Measurements from ENCODE around the gene FTH1. TPM values are rescaled to one million over a fixed set of nuclear protein-coding genes. Genes with fewer than 3 reads are reported as not detected.
A peak's percentile ranks its signal among the peaks of the same experiment; 100 is the strongest.
"Not testable (repeated sequence)": the region's sequence is repeated elsewhere in the genome, so short reads cannot be mapped to it uniquely, and the experiment has no call there.

The FTH1 gene
- total RNA-seq, 1 donor, result 1,270 TPM

DNA sequence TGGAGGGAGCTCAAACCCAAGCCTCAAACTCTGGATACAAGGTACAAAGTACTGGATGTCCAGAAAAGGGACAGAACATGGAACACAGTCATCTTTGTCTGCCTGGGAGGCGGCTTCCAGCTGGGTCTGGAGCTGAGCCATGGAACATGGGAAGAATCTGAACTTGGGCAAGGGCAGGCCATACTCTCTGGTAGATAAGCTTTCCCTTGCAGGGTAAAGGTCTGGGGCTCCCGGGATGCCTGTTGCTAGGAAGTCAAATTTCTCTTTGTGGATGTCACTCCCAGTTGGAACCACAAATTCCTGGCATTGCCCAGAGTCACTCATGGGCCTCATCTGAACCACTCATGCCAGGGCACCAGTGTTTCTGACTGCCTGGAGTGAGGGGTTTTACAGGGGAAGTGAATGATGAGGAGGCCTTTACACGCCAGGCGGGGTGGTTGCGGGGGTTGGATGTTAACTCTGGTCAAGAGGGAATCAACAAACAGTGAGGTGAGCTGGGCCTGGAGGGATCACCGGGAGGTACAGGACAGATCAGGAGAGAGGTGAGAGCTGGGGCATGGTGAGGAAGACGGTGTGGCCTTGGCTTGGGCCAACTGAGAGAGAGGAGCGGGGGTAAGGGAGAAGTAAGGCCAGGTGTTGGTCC is 5.7 kb downstream of the FTH1 start:
- peaks cover 78% of the 10 kb centered on the region for H3K4me1 ChIP-seq (ENCODE audit: insufficient read depth, low read length)
- H3K27me3 ChIP-seq (ENCODE audit: insufficient read depth, low read length), result no peaks in the 10 kb centered on the region
- H3K4me3 ChIP-seq (ENCODE audit: low read length), result no peak overlapping the region
- no peaks in the 10 kb centered on the region for H3K9me3 ChIP-seq (ENCODE audit: low read depth, low read length)

GRCh38 chr11:61960532-61960931 is 6.9 kb downstream of the FTH1 start:
- H3K27me3 ChIP-seq (ENCODE audit: insufficient read depth, low read length), result no peaks in the 10 kb centered on the region
- H3K4me1 ChIP-seq (ENCODE audit: insufficient read depth, low read length), result peaks cover 85% of the 10 kb centered on the region
- no peak overlapping the region for H3K4me3 ChIP-seq (ENCODE audit: low read length)
- no peaks in the 10 kb centered on the region for H3K9me3 ChIP-seq (ENCODE audit: low read depth, low read length)

DNA sequence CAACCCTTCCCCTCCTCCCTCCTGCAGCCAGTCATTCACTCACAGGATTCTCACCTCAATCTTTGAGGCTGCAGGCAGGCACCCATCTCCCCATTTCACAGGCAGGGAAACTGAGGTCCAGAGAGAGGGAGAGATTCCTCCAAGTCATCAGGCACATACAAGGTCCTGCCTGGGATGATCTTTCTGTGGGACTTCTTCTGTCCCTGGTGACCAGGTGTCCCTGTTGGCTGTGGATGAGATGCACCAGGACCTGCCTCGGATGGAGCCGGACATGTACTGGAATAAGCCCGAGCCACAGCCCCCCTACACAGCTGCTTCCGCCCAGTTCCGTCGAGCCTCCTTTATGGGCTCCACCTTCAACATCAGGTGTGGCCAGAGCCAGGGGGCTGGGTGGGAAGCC is 7.8 kb downstream of the FTH1 start:
- Histone ChIP-seq H3K9me3 (ENCODE audit: low read depth, low read length) (no peaks in the 10 kb centered on the region), H3K4me1 (ENCODE audit: insufficient read depth, low read length) (peaks cover 80% of the 10 kb centered on the region), H3K4me3 (ENCODE audit: low read length) (no peak overlapping the region), H3K27me3 (ENCODE audit: insufficient read depth, low read length) (no peaks in the 10 kb centered on the region)

- peaks cover 80% of the 10 kb centered on the region for H3K4me1 ChIP-seq (ENCODE audit: insufficient read depth, low read length)
- no peak overlapping the region for H3K4me3 ChIP-seq (ENCODE audit: low read length)
- no peaks in the 10 kb centered on the region for H3K9me3 ChIP-seq (ENCODE audit: low read depth, low read length)
- no peaks in the 10 kb centered on the region for H3K27me3 ChIP-seq (ENCODE audit: insufficient read depth, low read length)
Observed at GRCh38 chr11:61959114-61959513, 8.3 kb downstream of the FTH1 start.

DNA sequence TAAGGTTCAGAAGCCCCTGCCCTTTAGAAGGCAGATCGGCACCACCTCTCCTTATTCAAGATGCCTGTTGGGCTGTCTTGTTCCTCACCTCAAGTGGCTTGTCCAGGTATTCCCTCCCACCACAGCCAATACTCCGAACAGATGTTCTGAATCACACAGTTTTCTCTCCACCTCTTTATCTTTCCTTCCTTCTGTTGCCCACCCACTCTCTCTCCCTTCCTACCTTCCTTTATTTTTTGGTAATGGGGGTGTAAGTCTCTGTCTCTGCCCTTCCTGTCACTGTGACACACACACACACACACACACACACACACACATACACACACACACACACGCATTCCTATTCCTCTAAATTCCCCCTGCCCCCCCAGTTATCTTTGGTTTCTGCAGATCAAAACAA is 8.8 kb downstream of the FTH1 start:
- no peak overlapping the region for H3K4me3 ChIP-seq (ENCODE audit: low read length)
- H3K27me3 ChIP-seq (ENCODE audit: insufficient read depth, low read length), result no peaks in the 10 kb centered on the region
- H3K9me3 ChIP-seq (ENCODE audit: low read depth, low read length), result no peaks in the 10 kb centered on the region
- H3K4me1 ChIP-seq (ENCODE audit: insufficient read depth, low read length), result peaks cover 77% of the 10 kb centered on the region

GRCh38 chr11:61957021-61957770 is 10.2 kb downstream of the FTH1 start:
- Histone ChIP-seq H3K4me1 (ENCODE audit: insufficient read depth, low read length) (peaks cover 63% of the 10 kb centered on the region), H3K27me3 (ENCODE audit: insufficient read depth, low read length) (no peaks in the 10 kb centered on the region), H3K9me3 (ENCODE audit: low read depth, low read length) (no peaks in the 10 kb centered on the region), H3K4me3 (ENCODE audit: low read length) (no peak overlapping the region)

DNA sequence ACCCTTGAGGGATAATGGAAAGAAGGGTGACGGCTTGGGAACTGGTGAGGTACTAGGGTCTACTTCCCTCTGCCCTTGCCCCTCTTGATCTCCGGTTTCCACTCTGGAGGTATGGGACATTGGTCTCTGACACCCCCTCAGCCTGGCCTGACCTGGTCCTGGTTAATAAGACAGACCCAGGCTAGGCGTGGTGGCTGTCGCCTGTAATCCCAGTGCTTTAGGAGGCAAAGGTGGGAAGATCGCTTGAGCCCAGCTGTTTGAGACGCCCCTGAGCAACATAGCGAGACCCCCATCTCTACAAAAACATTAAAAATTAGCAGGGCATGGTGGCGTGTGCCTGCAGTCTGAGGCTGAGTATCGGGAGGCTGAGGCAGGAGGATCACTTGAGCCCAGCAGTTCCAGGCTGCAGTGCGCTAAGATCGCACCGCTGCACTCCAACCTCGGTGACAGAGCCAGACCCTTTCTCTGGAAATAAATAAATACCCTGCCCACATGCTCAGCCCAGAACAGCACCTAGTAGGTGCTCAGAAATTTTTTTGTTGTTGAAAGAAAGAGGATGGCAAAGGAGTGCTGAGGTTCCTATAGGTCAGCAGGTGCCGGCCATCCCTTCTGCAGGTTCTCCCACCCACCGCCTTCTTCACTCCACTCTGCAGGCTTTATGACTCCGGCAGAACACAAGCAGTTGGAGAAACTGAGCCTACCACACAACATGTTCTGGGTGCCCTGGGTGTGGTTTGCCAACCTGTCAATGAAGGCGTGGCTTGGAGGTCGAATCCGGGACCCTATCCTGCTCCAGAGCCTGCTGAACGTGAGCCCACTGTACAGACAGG is 11.0 kb downstream of the FTH1 start:
- Histone ChIP-seq H3K27me3 (ENCODE audit: insufficient read depth, low read length) (no peaks in the 10 kb centered on the region), H3K4me3 (ENCODE audit: low read length) (peak overlapping the region; percentile 42), H3K4me1 (ENCODE audit: insufficient read depth, low read length) (peaks cover 55% of the 10 kb centered on the region), H3K9me3 (ENCODE audit: low read depth, low read length) (no peaks in the 10 kb centered on the region)

GRCh38 chr11:61955422-61956135 is 11.9 kb downstream of the FTH1 start:
- Histone ChIP-seq H3K27me3 (ENCODE audit: insufficient read depth, low read length) (no peaks in the 10 kb centered on the region), H3K4me3 (ENCODE audit: low read length) (peak overlapping the region; percentile 42), H3K4me1 (ENCODE audit: insufficient read depth, low read length) (peaks cover 51% of the 10 kb centered on the region), H3K9me3 (ENCODE audit: low read depth, low read length) (no peaks in the 10 kb centered on the region)

DNA sequence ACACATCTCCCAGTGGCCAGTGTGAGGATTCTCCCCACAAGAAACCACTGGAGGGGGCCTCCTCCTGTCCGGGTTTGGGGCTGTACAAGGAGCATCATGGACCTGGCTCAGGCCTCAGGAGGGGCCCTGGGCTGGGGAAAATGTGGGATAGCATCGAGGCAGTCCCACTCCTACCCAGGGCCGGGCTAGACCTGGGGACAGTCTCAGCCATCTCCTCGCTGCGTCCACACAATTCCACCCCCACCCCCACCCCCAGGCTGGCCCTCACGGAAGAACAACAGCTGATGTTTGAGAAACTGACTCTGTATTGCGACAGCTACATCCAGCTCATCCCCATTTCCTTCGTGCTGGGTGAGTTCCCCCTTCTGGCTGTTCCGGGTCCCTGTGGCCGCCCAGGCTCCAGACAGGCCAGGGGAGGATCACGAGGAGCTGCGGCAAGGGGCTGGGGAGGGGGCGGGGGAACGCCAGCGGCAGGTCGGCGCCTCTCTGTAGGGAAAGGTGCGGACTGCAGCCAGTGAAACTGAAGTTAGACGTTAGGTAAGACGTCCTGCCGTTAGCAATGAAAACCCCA is 12.5 kb downstream of the FTH1 start:
- Histone ChIP-seq H3K4me3 (ENCODE audit: low read length) (peak overlapping the region; percentile 42), H3K27me3 (ENCODE audit: insufficient read depth, low read length) (no peaks in the 10 kb centered on the region), H3K9me3 (ENCODE audit: low read depth, low read length) (no peaks in the 10 kb centered on the region), H3K4me1 (ENCODE audit: insufficient read depth, low read length) (peaks cover 46% of the 10 kb centered on the region)

DNA sequence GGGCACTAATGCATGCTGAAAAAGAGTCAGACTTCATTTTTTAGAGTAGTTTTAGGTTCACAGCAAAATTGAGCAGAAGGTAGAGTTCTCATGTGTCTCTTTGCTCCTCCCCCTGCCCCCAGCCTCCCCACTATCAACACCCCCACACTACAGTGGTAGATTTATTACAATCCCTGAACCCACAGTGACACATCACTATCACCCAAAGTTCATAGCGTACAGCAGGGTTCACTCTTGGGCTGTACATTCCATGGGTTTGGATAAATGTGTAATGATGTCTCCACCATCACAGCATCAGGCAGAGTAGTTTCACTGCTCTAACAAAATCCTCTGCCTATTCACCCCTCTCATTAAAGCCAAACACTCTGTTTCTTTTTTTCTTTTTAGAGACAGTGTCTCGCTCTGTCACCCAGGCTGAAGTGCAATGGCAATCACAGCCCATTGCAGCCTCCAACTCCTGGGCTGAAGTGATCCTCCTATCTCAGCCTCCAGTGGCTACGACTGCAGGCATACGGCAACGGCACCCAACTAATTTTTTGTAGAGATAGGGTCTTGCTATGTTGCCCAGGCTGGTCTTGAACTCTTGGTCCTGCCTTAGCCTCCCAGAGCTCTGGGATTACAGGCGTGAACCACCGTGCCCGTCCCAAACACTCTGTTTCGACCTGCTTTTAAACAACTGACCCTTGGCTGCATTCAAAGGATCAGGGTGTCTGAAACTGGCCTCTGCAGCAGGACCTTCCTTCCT is 13.2 kb downstream of the FTH1 start:
- H3K4me3 ChIP-seq (ENCODE audit: low read length), result no peak overlapping the region
- H3K4me1 ChIP-seq (ENCODE audit: insufficient read depth, low read length), result peaks cover 44% of the 10 kb centered on the region
- H3K9me3 ChIP-seq (ENCODE audit: low read depth, low read length), result no peaks in the 10 kb centered on the region
- no peaks in the 10 kb centered on the region for H3K27me3 ChIP-seq (ENCODE audit: insufficient read depth, low read length)

DNA sequence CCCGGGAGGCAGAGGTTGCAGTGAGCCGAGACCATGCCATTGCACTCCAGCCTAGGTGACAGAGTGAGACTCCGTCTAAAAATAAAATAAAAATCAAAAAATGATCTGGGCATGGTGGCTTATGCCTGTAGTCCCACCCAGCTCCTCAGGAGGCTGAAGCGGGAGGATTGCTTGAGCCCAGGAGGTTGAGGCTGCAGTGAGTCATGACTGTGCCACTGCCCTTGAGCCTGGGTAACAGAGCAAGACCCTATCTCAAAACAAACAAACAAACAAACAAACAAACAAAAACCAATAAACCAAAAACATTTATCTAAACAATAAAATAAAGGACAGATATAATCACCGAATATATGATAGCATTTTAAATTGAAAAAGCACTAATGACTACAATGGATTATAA is 13.8 kb downstream of the FTH1 start:
- H3K4me1 ChIP-seq (ENCODE audit: insufficient read depth, low read length), result peaks cover 37% of the 10 kb centered on the region
- H3K9me3 ChIP-seq (ENCODE audit: low read depth, low read length); H3K27me3 ChIP-seq (ENCODE audit: insufficient read depth, low read length); H3K4me3 ChIP-seq (ENCODE audit: low read length): not testable (repeated sequence)

DNA sequence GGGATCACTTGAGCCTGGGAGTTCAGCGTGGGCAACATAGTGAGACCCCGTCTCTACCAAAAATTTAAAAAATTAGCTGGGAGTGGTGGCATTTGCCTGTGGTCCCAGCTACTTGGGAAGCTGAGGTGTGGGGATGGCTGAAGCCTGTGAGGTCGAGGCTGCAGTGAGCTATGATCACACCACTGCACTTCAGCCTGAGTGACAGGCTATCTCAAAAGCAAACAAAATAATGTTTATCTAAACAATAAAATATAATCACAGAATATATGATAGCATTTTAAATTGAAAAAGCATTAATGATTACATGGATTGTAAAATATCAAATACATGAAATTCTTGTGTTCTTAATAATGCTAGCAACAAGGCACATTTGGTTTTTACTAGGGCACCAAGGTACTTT is 14.6 kb downstream of the FTH1 start:
- H3K27me3 ChIP-seq (ENCODE audit: insufficient read depth, low read length), result no peaks in the 10 kb centered on the region
- H3K4me3 ChIP-seq (ENCODE audit: low read length), result no peak overlapping the region
- H3K9me3 ChIP-seq (ENCODE audit: low read depth, low read length), result no peaks in the 10 kb centered on the region
- peaks cover 32% of the 10 kb centered on the region for H3K4me1 ChIP-seq (ENCODE audit: insufficient read depth, low read length)

DNA sequence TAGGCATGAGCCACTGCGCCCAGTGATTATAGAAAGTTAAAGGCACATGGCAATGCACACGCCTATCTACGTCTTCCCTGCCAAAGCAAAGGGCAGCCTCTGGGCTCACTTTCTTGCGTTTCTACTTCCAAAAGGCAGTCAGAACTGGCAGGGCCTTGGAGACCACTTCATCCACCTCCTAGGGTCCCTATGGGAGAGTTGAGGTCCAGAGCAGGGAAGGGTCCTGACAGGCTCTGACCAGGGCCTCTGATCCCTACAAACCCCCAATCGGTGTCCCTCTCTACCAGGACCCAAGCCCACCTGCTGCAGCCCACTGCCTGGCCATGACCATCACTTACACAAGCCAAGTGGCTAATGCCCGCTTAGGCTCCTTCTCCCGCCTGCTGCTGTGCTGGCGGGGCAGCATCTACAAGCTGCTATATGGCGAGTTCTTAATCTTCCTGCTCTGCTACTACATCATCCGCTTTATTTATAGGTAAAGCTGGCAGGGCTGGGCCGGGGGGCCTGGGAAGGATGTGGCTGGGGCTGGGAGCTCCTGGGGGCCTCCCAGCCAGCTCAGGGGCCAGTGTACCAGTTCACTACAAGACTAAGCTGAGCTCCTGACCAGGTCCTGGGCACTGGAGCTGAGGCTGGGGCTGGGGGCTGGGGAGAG is 15.8 kb downstream of the FTH1 start:
- peaks cover 22% of the 10 kb centered on the region for H3K4me1 ChIP-seq (ENCODE audit: insufficient read depth, low read length)
- no peaks in the 10 kb centered on the region for H3K27me3 ChIP-seq (ENCODE audit: insufficient read depth, low read length)
- H3K4me3 ChIP-seq (ENCODE audit: low read length), result no peak overlapping the region
- H3K9me3 ChIP-seq (ENCODE audit: low read depth, low read length), result no peaks in the 10 kb centered on the region
